T-cell (primary cell): Measurements from ENCODE around the gene KCTD8. TPM values are rescaled to one million over a fixed set of nuclear protein-coding genes. Genes with fewer than 3 reads are reported as not detected.

Source experiments
- ATAC-seq, 4 experiments: fragments of 200-7000 bp in 3 of 4; fragments of 150-1000 bp in 1 of 4; cut with Tn5 transposase; replicated peaks in 1 of 4; 1 replicate in 3 of 4; 2 replicates in 1 of 4; pipeline ENCODE4 v1.10.0; 2021; ENCODE audit warnings: moderate library complexity in 3 of 4, mild to moderate bottlenecking in 2 of 4, moderate number of reproducible peaks in 1 of 4
- CTCF ChIA-PET, 2 donors: fragments of 300-600 bp; sonication (Branson Sonifier 250); formaldehyde crosslinking; loops; one replicate each; lab custom pipeline; 2022; ENCODE audit warnings: antibody characterized with exemption in 2 of 2; lab: Charles Lee
- POLR2A ChIA-PET, 2 donors: fragments of 300-600 bp; sonication (Branson Sonifier 250); formaldehyde crosslinking; loops; one replicate each; lab custom pipeline; 2022; ENCODE audit warnings: antibody characterized with exemption in 2 of 2; lab: Charles Lee
- DNase-seq, 35 experiments: peaks; one replicate each; pipeline versions ENCODE4 v3.0.0 to v3.0.0-alpha.2; 2013 to 2023
- H3K27ac ChIP-seq: one replicate; pipeline ENCODE4 v1.5.1; 2013; ENCODE audit warnings: low read length
- H3K27me3 ChIP-seq, 2 experiments: replicated peaks in 1 of 2; 1 replicate in 1 of 2; 2 replicates in 1 of 2; pipeline versions ENCODE4 v1.6.1 to v1.7.0; 2013; ENCODE audit warnings: low read length in 1 of 2, mixed read lengths in 1 of 2; ENCODE audit not compliant: control insufficient read depth in 2 of 2, insufficient read depth in 2 of 2; ENCODE audit errors: extremely low read depth in 1 of 2
- H3K36me3 ChIP-seq, 2 donors: 1 replicate in 1 of 2; 2 replicates in 1 of 2; pipeline versions ENCODE4 v1.6.1 to v1.7.0; 2013; ENCODE audit warnings: low read length in 1 of 2; ENCODE audit not compliant: control insufficient read depth in 2 of 2, insufficient read depth in 1 of 2; ENCODE audit errors: extremely low read depth in 1 of 2
- H3K4me1 ChIP-seq, 2 experiments: 1 replicate in 1 of 2; 2 replicates in 1 of 2; pipeline versions ENCODE4 v1.6.1 to v1.7.0; 2013; ENCODE audit warnings: low read length in 2 of 2, mixed read lengths in 1 of 2; ENCODE audit not compliant: insufficient read depth in 2 of 2, control insufficient read depth in 1 of 2; ENCODE audit errors: extremely low read depth in 1 of 2
- H3K4me3 ChIP-seq, 2 donors: 1 replicate in 1 of 2; 2 replicates in 1 of 2; pipeline versions ENCODE4 v1.5.1 to v1.7.0; 2013; ENCODE audit warnings: mild to moderate bottlenecking in 2 of 2, low read length in 1 of 2, moderate library complexity in 1 of 2; ENCODE audit not compliant: control insufficient read depth in 1 of 2; ENCODE audit errors: extremely low read depth in 1 of 2
- H3K9me3 ChIP-seq: 2 replicates; pipeline ENCODE4 v1.7.0; 2013
- H3K27ac Mint-ChIP-seq, 2 donors: one replicate each; pipeline ENCODE4 v1.8.0; 2020 to 2021; ENCODE audit warnings: mild to moderate bottlenecking in 2 of 2, mixed read lengths in 2 of 2
- H3K27me3 Mint-ChIP-seq, 2 donors: one replicate each; pipeline ENCODE4 v1.8.0; 2021 to 2022; ENCODE audit warnings: mixed read lengths in 2 of 2
- H3K36me3 Mint-ChIP-seq: one replicate; pipeline ENCODE4 v1.8.0; 2021; ENCODE audit warnings: mixed read lengths
- H3K4me1 Mint-ChIP-seq, 3 donors: one replicate each; pipeline ENCODE4 v1.8.0; 2020 to 2022; ENCODE audit warnings: mixed read lengths in 3 of 3, mild to moderate bottlenecking in 1 of 3
- H3K4me3 Mint-ChIP-seq, 3 donors: one replicate each; pipeline ENCODE4 v1.8.0; 2020 to 2022; ENCODE audit warnings: mild to moderate bottlenecking in 3 of 3, mixed read lengths in 3 of 3, moderate library complexity in 3 of 3
- H3K9me3 Mint-ChIP-seq, 3 donors: one replicate each; pipeline ENCODE4 v1.8.0; 2020 to 2022; ENCODE audit warnings: mixed read lengths in 3 of 3
- WGBS: methylation state at CpG from one replicate; pipeline ENCODE4 v1.1.5; 2013; ENCODE audit warnings: missing lambda C conversion rate; ENCODE audit not compliant: insufficient coverage; 5-methylcytosine and 5-hydroxymethylcytosine counted together
- total RNA-seq, 35 experiments: library from RNA in 6 of 35; stranded (reverse) in 6 of 35; fragments of 120-200 nt in 1 of 35; gene quantifications; one replicate each; pipeline versions ENCODE4 v1.2.1 to v1.2.4 and lab custom pipeline; 2013 to 2026

Gene KCTD8
- total RNA-seq, 5 donors from 2014 or later (not counting 1 experiment from before 2014, with no cell fraction given): not detected

DNA sequence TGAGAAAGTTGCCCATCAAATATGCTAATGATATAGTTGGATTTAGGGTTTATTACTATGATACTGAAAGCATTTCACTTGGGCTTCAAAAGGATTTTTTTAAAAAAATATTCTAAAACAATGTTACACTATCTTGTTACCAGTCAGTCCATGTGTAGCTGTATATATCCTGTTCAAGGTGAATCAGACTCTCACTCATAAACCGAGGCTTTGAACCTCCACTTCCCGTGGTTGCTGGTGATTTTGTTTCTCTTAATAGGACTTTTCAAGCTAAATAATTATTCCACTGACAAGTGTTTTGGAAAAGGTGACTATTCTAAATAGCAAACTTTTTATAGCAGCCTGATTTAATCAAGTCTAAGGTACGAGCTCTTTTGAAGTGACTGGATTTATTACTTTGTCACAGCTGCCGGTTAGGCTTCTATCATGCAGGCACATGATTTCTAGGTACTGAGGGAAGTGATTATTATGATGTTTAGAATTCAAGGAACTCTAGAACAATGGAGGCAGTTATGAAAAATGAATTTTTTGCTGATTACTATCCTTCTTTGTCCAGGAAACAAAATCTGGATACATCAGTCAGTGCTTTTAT, 287.7 kb downstream of the KCTD8 start:
- Mint-ChIP-seq H3K4me1 (no peaks in the 10 kb centered on the region), H3K27me3 (no peaks in the 10 kb centered on the region), H3K27ac (no peak overlapping the region), H3K9me3 (peaks cover 11 to 20% (median 13%) of the 10 kb centered on the region in 3 donors), H3K4me3 (no peak overlapping the region), H3K36me3 (no peaks in the 10 kb centered on the region)
- H3K4me1 ChIP-seq: no peaks in the 10 kb centered on the region
- no peaks in the 10 kb centered on the region for H3K27me3 ChIP-seq
- WGBS: no CpG with 5 or more reads among the region's 4 CpGs
- CTCF ChIA-PET: no interaction called here
- H3K36me3 ChIP-seq: no peaks in the 10 kb centered on the region
- POLR2A ChIA-PET: no interaction called here
- no peak overlapping the region for H3K27ac ChIP-seq
- no peak overlapping the region for H3K4me3 ChIP-seq
- H3K9me3 ChIP-seq: no peaks in the 10 kb centered on the region
- ATAC-seq: no peak
- DNase-seq: no peak

DNA sequence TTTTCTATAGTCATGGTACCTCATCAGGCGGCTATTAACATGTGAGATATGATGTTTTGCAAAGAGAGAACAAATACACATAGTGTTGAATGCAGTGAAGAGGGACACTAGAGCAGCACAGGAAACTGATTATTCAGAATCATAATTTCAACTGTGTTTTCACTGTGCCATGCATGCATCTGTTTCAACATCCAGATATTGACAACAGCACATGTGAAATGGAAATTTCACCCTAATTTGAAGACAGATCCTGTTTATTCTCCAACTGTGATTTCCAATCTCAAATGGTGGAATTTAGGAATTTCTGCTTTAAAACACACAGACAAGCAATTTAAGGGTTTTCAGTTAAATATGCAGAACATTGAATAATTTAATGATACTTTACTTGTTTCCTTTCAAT, 288.6 kb downstream of the KCTD8 start:
- POLR2A ChIA-PET: no interaction called here
- Histone ChIP-seq H3K4me1 (no peaks in the 10 kb centered on the region), H3K36me3 (no peaks in the 10 kb centered on the region), H3K27me3 (no peaks in the 10 kb centered on the region), H3K9me3 (no peaks in the 10 kb centered on the region), H3K4me3 (no peak overlapping the region), H3K27ac (no peak overlapping the region)
- H3K36me3 Mint-ChIP-seq: no peaks in the 10 kb centered on the region
- DNase-seq (no peak), ATAC-seq (no peak)
- no peaks in the 10 kb centered on the region for H3K27me3 Mint-ChIP-seq
- WGBS: no CpG with 5 or more reads among the region's 1 CpG
- H3K27ac Mint-ChIP-seq: no peak overlapping the region
- CTCF ChIA-PET: no interaction called here
- no peak overlapping the region for H3K4me3 Mint-ChIP-seq
- no peaks in the 10 kb centered on the region for H3K4me1 Mint-ChIP-seq
- H3K9me3 Mint-ChIP-seq: peaks cover 9 to 14% (median 14%) of the 10 kb centered on the region in 3 donors

DNA sequence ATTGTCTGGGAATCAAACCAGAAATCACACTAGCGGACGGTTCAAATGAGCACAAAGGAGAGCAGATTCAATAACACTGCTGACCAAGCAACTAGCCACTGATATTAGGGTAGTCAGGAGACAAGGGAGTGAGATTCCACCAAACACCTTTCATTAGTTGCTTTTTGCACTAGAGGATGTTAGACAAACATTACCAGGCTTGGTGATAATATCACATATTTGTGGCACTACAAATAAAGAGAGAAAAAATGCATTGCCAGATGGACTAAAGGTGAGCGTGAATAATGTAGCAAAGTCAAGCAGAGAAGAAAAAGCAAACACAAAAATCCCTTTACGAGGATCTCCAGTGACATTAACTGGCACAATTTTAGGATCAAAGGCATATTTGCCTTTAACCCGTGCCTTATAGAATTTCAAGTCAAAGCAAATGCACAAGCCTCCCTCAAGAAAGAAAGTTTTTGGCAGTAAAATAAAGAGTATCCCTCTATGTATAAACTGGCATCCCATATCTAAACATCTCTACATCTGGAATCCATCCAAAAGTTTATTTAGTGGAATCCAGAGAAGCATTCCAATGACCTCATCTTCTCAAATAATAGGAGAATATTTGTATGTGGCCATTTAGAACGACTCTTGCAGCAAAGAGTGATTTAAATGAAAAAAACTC, 290.9 kb downstream of the KCTD8 start:
- Mint-ChIP-seq H3K4me3 (no peak overlapping the region), H3K9me3 (peaks cover 14 to 16% (median 14%) of the 10 kb centered on the region in 3 donors), H3K36me3 (no peaks in the 10 kb centered on the region), H3K27me3 (no peaks in the 10 kb centered on the region), H3K27ac (no peak overlapping the region), H3K4me1 (no peaks in the 10 kb centered on the region)
- CTCF ChIA-PET: no interaction called here
- no peak overlapping the region for H3K27ac ChIP-seq
- POLR2A ChIA-PET: no interaction called here
- no peaks in the 10 kb centered on the region for H3K4me1 ChIP-seq
- no peaks in the 10 kb centered on the region for H3K36me3 ChIP-seq
- 100% methylated on average over 2 of the region's 6 CpGs for WGBS
- H3K27me3 ChIP-seq: no peaks in the 10 kb centered on the region
- no peak overlapping the region for H3K4me3 ChIP-seq
- H3K9me3 ChIP-seq: no peaks in the 10 kb centered on the region
- DNase-seq: no peak
- no peak for ATAC-seq

DNA sequence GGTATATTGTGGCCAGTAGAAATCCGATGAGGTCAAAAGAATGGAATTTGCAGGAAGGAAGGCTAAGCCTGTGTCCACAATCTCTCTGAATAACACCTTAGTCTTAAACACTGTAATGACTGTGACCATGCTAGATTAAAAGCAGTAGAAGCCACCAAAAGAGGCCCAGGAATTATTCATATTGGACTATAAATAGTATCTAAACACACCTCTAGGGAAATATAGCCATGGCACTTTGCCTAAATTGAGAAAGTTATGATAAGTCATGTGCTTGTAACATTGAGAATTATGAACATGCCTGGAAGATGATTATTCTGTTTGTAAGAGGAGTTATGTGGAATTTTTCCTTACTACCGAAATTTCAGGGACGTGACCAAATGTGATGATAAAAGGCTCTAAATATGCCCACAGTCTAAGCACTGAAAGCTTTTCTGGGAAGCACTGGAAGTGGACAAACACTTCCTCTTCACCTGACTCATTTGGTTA, 298.5 kb downstream of the KCTD8 start:
- no peaks in the 10 kb centered on the region for H3K36me3 ChIP-seq
- WGBS: no CpG with 5 or more reads among the region's 3 CpGs
- H3K4me3 ChIP-seq: no peak overlapping the region
- no peaks in the 10 kb centered on the region for H3K36me3 Mint-ChIP-seq
- H3K27me3 Mint-ChIP-seq: no peaks in the 10 kb centered on the region
- ChIA-PET POLR2A (no interaction called here), CTCF (no interaction called here)
- H3K27me3 ChIP-seq: no peaks in the 10 kb centered on the region
- no peaks in the 10 kb centered on the region for H3K9me3 ChIP-seq
- ATAC-seq: no peak
- no peaks in the 10 kb centered on the region for H3K4me1 ChIP-seq
- H3K4me1 Mint-ChIP-seq: no peaks in the 10 kb centered on the region
- H3K27ac ChIP-seq: no peak overlapping the region
- H3K27ac Mint-ChIP-seq: no peak overlapping the region
- no peak for DNase-seq
- H3K4me3 Mint-ChIP-seq: no peak overlapping the region
- H3K9me3 Mint-ChIP-seq: peaks cover 7 to 19% (median 19%) of the 10 kb centered on the region in 3 donors

DNA sequence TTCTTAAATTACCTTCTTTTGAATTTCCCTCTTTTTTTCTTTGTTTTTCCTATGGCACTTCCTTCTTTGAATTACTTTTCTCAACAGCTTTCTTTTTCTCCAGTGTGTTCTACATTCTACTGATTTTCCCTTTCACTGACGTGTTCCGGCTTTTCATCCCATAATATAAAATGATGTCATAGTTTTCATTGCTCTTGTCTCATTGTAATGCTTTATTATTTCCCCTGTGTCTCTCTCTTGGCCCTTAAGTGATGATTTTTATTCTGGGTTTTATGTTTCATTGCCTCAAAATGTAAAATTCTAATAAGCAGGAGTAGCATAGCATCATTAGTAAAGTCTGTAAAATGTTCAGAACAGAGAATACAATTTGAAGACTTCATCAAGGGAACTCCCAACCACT, 299.3 kb downstream of the KCTD8 start:
- ATAC-seq (no peak), DNase-seq (no peak)
- H3K9me3 Mint-ChIP-seq: peaks cover 7 to 19% (median 14%) of the 10 kb centered on the region in 3 donors
- ChIA-PET POLR2A (no interaction called here), CTCF (no interaction called here)
- no peak overlapping the region for H3K27ac Mint-ChIP-seq
- H3K27me3 Mint-ChIP-seq: no peaks in the 10 kb centered on the region
- H3K4me1 Mint-ChIP-seq: no peaks in the 10 kb centered on the region
- Histone ChIP-seq H3K4me3 (no peak overlapping the region), H3K4me1 (no peaks in the 10 kb centered on the region), H3K9me3 (no peaks in the 10 kb centered on the region), H3K27me3 (no peaks in the 10 kb centered on the region), H3K27ac (no peak overlapping the region), H3K36me3 (no peaks in the 10 kb centered on the region)
- H3K36me3 Mint-ChIP-seq: no peaks in the 10 kb centered on the region
- no CpG with 5 or more reads among the region's 2 CpGs for WGBS
- no peak overlapping the region for H3K4me3 Mint-ChIP-seq

DNA sequence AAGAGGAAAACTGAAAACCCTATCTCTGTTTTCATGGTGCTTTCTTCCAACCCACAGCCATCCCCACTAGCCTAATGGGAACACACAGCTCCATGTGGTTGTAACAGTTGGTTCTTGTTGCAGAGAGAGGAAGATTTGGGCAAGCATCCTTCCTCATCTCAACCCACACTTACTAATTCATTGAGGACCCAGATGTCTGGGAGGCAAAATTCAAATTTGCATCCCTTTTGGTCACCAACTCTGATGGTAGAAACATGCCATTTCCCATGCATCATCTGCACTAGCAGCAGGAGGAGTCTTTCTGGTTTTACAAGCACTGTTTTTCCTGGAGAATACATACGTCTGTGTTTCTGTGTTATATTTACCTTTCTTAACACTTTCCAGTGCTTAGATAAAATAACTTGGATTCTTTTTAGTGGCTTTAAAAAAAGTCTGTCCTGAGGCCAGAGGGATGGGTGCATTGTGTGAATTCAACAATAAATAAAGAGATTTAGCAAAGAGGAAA, 301.0 kb downstream of the KCTD8 start:
- Histone ChIP-seq H3K4me1 (no peaks in the 10 kb centered on the region), H3K9me3 (no peaks in the 10 kb centered on the region), H3K4me3 (no peak overlapping the region), H3K27me3 (no peaks in the 10 kb centered on the region), H3K36me3 (no peaks in the 10 kb centered on the region), H3K27ac (no peak overlapping the region)
- H3K4me1 Mint-ChIP-seq: no peaks in the 10 kb centered on the region
- ATAC-seq (no peak), DNase-seq (no peak)
- H3K4me3 Mint-ChIP-seq: no peak overlapping the region
- POLR2A ChIA-PET: no interaction called here
- WGBS: no CpG with 5 or more reads among the region's 1 CpG
- H3K27me3 Mint-ChIP-seq: no peaks in the 10 kb centered on the region
- no peaks in the 10 kb centered on the region for H3K36me3 Mint-ChIP-seq
- H3K9me3 Mint-ChIP-seq: peaks cover 11 to 19% (median 11%) of the 10 kb centered on the region in 3 donors
- CTCF ChIA-PET: no interaction called here
- H3K27ac Mint-ChIP-seq: no peak overlapping the region
